GM19452 (cell line): ENCODE data around the gene KANSL1L.

ENCODE experiments used
- ATAC-seq: cut with Tn5 transposase; IDR thresholded peaks from one replicate; pipeline ENCODE4 v1.9.1; 2021; ENCODE audit not compliant: unreplicated experiment

KANSL1L gene

DNA sequence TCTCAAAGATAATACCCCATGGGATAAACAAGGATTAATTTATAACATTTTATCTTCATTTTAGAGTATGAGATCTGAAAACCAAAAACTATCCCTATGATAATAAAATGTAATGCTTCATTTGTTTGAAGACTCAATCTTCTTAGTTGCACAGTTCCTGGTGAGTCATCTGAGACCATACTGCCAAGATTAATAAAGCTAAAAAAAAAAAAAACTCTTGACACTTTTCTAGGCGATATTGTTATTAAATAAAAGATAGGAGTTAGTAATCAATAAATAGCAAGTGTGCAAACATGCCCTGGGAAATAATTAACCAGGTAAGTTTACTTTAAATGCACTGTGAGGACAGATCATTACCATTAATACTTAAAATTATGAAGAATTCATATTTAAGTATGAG, 84.9 kb downstream of the KANSL1L start:
- no peak for ATAC-seq

DNA sequence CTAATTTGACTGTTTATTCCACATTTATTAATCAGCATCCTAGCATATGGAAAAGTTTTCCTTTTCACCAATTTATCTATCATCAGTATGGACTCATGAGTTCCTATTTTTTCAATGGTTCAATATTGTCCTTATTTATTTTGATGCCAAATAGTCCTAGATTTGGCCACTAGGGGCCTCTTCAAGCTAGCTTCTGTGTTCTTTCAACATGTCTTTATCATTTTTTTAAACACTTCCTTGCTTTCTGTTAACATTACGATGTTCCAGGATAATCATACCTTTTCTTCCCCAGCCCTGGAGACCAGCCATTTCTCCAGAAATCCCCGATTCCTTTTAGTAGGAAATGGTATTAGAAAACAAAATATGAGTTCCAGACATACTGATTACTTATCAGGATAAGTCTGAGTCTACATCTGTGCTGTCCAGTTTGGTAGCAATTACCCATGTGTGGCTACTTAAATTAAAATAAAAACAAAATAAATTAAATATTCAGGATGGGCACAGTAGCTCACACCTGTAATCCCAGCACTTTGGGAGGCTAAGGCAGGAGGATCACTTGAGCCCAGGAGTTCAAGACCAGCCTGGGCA, 98.2 kb downstream of the KANSL1L start:
- ATAC-seq: peak; percentile 76

DNA sequence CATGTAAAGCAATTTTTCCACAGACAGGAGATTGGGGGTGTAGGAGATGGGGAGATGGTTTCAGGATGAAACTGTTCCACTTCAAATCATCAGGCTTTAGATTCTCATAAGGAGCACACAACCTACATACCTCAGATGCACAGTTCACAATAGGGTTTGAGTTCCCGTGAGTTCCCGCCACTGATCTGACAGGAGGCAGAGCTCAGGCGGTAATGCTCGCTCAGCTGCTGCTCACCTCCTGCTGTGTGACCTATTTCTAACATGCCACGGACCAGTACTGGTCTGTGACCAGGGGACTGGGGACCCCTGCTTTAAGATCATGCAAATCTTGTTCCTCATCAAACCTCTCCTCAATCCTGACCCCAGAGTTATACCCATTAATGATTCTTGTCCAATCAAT, 98.7 kb downstream of the KANSL1L start:
- ATAC-seq: peak; percentile 22

DNA sequence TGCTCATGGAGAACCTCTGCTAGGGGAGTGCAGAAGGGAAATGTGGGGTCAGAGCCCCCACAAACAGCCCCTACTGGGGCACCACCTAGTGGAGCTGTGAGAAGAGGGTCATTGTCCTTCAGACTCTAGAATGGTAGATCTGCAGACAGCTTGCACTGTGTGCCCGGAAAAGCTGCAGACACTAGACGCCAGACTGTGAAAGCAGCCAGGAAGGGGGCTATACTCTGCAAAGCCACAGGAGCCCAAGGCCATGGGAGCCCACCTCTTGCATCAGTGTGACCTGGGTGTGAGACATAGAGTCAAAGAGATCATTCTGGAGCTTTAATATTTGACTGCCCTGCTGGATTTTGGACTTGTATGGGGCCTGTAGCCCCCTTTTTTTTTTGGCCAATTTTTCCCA, 107.9 kb downstream of the KANSL1L start:
- ATAC-seq: no peak

DNA sequence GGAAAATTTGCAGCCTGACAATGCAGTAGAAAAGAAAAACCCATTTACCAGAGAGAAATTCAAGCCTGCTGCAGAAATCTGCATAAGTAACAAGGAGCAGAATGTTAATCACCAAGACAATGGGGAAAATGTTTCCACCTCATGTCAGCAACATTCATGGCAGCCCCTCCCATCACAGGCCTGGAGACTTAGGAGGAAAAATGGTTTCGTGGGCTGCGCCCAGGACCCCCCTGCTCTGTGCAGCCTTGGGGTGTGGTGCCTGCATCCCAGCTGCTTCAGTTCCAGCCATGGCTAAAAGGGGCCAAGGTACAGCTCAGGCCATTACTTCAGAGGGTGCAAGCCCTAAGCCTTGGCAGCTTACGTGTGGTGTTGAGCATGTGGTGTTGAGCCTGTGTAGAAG, 115.4 kb downstream of the KANSL1L start:
- ATAC-seq: no peak

DNA sequence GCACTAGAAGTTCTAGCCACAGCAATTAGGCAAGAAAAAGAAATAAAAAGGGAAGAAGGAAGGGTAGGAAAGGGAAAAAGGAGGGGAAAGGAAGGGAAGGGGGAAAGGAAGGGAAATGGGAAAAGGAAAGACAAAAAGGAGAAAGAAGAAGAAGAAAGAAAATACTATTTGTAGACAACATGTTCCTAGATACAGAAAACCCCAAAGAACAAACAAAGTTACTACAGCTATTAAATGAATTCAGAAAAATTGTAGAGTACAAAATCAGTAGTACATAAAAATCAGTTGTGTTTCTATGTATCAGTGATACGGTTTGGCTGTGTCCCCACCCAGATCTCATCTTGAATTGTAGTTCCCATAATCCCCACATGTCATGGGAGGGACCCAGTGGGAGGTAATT, 116.5 kb downstream of the KANSL1L start:
- no peak for ATAC-seq

DNA sequence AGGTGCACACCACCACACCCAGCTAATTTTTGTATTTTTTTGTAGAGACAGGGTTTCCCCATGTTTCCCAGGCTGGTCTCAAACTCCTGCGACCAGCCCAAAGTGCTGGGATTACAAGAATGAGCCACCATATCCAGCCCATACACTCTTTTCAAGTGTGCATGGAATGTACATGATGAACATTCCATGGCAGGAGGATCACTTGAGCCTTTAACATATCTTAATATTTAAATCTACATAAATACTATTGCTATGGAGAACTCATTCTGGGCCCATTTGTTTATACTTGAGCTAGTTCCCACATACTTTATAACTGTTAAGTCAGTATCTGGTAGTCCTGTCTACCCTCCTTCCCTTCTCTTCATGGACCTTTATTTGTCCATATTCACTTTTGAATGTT, 120.3 kb downstream of the KANSL1L start:
- ATAC-seq: no peak

DNA sequence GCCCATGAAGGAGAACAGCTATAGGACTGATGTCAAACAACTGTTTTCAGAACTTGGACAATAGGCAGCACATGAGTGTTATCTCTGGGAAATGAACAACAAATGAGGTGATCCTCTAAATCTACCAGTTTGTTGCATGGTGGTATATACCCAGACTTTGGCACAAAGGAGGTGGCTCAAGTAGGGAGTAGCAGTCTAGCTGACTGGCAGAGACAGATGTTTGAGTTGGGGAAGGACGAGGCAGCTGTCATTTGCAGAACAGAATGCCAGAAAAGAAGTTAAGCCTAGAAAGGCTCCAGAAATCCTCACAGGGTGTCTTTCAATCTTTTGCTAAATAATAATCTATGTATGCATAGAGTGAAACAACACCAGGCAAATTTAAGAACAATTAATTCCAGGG, 121.4 kb downstream of the KANSL1L start:
- ATAC-seq: no peak

DNA sequence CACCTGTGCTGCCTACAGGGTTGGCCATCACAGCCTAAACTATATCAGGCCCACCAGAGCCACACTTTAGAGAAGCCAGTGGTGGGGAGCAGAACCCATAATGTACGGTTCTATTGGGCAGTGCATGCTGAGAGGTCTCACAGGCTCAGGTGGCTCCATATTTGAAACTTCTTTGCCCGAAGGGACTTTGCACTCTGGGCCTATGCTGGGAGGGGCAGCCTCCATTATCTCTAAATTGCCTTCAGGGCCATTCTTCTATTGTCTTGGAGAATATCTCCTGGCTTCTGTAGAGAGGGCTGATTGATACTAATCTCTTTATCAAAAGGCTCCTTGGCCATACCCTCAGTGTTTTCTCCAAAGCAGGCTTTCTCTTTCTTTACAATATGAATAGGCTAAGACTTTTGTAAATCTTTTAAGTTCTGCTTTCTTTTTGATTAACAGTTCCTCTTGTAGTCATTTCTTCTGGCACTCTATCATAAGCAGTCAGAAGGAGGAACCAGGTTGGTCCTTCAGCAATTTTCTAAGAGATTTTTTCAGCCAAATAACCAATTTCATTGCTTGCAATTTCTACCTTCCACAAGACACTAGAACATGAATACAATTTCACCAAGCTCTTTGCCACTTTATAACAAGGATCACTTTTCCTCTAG, 124.2 kb downstream of the KANSL1L start:
- ATAC-seq: no peak

DNA sequence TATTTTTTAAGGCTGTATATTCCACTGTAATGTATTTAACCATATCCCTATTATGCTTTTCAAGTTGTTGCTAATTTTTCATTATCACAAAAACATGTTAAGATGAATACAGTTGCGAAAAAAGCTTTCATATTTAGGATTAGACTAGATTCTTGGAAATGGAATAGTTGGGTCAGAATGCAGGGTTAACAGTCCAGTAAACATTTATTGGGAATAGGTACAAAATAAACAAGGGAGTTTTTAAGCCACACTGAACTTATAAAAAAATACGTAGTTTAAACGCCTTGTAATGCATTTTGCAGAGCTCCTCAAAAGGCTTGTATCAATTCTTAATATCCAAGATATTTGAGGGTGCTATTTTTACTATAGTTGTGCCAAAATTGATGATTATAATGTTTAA, 133.1 kb downstream of the KANSL1L start:
- no peak for ATAC-seq

DNA sequence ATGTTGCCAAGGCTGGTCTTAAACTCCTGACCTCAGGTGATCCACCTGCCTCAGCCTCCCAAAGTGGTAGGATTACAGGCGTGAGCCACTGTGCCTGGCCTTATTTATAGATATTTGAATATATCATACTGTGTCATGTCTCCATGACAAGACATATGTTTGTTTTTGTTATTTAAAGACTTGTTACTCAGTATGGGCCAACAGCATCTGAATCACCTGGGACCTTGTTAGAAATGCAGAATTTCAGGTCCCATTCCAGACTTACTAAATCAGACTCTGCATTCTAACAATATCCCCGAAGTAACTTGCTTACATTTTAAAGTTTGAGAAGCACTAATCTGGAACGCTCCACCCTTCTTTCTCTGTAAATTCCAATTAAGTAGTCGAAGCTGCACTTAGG, 135.5 kb downstream of the KANSL1L start:
- ATAC-seq: no peak

DNA sequence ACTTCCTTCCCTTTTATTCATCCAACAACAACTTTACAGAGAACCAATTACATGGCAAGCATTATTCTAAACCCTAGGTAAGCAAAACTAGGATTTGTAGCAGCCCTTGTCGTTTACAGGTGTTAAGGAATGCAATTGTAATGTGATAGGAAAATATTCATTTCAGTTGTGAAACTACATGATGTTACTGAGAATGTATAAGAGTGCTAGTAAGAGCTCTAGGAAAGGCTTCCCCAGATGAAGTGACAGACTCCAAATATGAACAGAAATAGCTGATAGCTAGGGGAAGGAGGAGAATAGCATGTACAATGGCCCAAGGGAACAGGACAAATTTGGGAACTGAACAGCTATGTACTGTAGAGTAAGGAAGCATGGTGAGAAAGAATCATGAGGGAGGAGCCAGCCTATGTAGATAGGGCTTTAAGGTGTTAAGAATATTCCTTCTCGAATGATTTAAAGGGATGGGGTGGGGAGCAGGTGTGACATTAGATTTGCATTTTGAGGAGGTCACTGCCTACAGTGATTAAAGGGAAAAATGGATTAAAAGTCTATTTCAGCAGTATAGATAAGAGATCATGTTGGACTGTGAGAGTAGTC, 137.0 kb downstream of the KANSL1L start:
- no peak for ATAC-seq

DNA sequence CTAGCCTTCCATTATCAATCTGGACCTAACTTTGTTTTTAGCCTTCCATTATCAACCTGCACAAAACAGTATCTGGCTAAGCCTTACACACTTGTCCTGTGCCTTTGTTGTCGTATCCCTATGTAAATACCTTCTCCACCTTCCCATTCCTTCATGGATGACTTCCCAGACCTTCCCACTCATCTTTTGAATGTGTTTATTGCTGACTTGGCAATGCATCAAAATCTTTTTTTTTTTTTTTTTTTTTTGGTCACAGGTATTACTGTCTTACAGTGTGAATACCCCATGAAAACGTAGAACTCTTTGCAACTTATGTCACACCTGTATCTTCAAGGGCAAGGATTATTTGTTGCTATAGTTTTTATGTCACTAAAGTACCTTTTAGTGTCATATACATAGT, 143.0 kb downstream of the KANSL1L start:
- no peak for ATAC-seq

DNA sequence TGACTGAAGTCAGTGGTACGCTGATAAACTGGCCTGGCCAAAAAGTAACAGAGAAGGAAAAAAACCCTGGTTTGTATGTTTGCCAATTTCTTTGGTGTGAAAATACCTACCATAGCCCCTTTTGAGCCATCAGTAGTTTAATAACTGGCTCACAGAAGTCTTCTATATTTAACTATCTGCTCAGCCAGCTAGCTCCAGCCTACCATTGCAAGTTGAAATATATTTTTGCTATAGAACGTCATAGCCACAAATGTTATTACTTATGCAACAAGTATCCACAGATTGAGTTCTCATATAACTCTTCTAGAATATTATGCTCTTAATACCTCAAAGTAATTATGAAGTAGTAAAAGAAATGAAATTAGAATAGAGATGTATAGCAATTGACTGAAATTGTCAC, 143.6 kb downstream of the KANSL1L start:
- ATAC-seq: no peak

DNA sequence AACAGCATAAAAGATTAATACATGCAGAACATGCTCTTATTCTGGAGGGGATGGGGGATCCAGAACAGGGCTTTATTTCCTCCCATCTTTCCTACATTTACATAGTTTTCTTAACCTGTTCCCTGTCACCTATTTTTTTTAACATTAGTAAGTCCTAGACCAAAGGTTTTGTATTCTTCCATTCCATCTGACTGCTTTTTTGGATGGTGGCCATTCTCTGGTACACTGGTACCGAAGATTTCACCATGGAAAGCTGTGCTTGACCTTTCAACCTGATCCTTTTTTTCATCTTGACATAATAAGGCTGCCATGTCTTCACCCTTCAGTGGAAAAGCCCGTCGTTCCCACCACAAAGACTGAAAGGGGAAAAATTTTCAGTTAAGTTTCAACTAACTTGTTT, 148.4 kb downstream of the KANSL1L start:
- no peak for ATAC-seq

DNA sequence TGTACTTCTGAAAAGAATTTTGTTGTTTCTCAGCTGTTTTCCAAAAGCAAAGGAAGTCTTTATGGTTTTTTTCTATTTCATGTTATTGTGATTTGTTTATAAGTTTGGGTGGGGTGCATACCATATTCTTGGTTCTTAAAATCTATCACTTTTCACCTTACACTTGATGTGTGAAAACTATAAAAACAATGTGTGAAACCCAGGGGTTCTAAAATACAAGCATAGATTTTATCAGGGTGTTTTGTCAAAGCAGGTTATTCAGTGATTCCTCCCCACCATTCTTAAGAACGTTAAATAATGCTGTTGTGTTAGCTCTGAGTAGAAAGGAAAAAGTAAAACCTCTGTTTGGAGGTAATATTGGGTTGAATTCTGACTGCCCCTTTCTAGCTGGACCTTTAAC, 151.1 kb downstream of the KANSL1L start:
- ATAC-seq: no peak

DNA sequence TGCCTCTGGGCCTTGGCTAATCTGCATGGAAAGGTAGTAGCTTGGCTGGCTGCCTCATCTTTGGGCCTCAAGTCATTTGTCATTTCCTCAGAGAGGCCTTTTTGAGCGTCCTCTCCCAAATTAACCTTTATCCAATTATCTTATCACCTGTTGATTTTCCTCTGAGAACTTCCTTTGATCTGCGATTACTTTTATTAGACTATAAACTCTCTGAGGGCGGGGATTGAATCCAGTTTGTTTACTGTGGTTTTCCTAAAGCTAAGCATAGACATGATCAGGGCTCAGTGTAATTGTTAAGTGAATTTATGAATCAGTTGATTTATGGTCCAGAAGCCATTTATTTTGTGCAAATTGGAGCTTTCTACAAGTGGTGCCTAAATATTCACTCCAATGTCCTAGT, 161.3 kb downstream of the KANSL1L start:
- no peak for ATAC-seq

DNA sequence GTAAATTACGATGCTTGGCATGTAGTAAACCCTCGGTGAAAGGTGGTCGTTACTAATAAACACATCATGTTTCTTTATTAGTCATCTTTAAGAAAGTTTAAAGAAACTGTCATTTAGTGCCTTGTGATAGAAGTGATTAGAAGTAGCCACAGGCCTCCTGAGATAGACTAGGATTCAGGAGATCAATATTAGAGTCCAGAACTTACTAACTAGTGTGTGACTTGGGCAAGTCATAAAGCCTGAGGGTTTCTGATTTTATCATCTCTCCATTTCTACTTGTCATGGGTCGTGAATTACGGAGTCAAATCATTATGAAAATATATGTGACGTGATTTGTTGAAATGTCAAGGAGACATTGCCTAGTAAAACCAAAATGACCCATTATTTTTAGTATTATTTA, 162.1 kb downstream of the KANSL1L start:
- no peak for ATAC-seq

DNA sequence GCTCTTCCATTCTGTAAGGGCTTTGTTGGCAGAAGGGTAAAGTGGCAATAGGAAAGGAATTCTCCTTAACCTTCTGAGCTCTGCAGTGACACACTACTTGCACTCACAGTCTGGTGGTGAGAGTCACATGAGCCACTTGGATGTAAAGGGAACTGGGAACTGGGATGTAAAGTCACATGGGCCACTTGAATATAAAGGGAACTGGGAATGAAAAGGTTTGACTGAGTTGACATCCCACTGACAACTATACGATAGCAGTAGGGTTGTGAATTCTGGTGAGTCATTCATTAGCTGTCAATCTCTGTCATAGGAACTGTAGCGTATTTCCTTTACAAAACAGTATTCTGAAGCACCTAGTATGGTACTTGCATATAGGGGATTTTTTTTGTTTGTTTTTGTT, 163.3 kb downstream of the KANSL1L start:
- no peak for ATAC-seq

DNA sequence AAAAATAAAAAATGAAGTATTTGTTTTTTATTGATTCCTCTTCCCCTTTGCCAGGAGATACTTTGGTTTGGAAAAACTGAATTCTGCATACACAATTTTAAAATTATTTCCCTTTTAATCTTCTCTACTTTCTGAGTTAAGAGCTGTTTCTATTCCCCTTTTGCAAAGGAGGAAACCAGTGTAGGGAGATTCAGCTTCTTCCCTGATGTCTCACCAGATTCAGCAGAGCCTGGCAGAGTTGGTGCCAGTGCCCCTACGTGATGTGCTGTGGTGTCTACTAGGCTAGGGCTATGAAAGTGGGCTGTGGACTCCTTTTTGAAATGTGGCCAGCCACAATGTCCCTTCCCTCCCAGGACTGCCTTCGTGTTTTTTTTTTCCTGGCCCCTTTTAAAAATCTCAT, 166.3 kb downstream of the KANSL1L start:
- no peak for ATAC-seq

DNA sequence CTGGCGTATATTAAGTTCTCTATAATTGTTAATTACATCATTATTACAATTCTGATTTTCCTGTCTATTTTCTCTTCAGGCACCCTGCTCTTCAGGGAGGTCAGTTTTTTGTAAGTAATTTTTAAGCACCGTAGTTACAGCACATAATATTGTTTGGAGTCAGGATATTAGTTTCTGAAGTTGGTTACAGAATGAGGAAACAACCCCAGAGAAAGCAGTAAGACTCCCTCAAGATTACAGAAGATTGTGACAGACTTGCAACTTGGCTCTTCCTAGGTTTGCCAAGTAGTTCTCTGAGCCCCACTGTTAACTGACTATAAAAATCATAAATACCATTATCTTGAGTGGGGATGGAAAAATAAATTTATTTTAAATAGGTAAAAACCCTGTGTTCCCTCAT, 167.8 kb downstream of the KANSL1L start:
- no peak for ATAC-seq

DNA sequence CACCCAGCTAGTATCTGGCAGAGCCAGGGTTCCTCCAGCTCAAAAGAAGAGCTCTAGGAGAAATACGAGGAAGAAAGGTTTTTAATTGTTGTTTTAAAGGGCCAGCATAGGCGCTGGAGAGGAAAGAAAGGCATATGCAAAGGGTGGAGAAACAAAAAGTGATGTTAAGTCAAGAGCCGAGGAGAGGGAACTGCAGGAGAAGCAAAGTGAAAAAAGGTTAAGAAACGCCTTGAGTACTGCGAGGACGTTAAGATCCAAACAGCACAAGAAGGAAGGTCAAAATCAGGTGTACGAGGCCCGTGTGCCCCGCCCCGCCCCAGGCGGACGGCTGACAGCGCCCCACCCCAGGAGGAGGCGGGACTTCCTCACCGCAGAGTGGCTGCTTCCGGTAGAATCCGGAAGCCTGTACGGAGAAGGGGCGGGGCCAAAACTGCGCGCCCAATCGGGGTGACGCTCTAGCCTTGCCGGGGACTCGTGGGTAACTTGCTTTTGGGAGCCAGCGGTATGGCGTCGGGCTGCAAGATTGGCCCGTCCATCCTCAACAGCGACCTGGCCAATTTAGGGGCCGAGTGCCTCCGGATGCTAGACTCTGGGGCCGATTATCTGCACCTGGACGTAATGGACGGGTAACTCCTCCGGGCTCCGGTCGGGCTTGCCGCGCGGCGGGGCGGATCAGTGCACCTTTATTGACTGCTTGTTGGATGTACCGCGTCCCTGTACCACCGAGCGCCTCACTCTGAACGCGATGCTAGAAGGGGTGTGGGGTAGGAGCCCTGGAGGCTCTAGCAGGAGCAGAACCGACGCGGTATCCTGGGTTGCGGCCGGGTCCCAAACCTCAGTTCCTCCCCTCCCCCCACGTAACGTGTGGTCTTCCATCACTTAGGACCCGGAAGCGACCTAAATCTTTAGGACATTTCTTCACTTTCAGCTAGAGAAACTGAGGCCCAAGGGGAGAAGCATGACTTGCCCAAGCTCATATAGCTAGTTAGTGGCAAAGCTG, 168.8 kb downstream of the KANSL1L start, which contains the start of gene RPE:
Gene RPE (plus strand): TSS at position 481 of the 1,000 bp plus-strand sequence. CDS start 24 bp downstream, at position 505.
- peak; percentile 100 for ATAC-seq
